Amygdala (tissue), 56 donors: Measurements from ENCODE around the gene ZNF521.

ENCODE experiments used
- DNase-seq, 56 donors: peaks; one replicate each; lab custom pipeline; 2025; lab: John Stamatoyannopoulos, UW

The ZNF521 gene

GRCh38 chr18:25137197-25137472 is 214.8 kb downstream of the ZNF521 start:
- no peak for DNase-seq

GRCh38 chr18:25136416-25137196 is 215.4 kb downstream of the ZNF521 start:
- DNase-seq, result no peak

DNA sequence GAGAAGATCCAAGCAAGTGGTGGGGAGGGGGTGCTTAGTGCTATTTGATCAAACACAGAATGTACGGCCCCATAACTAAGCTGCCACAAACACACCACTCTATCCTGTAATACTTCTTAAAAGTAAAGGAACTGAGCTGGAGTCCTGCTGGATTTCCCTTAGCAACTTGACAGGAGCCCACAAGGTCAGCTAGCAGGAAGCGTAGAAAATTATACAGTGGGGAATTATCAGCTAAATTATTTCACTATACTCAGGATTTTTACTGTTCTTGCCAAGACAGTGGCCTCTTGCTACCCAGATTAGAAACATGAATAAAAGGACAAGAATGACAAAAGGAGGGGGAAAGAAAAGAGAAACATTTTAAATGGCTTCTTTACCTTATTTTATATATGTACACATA is 217.1 kb downstream of the ZNF521 start:
- DNase-seq, result no peak

- DNase-seq, result no peak
Observed at GRCh38 chr18:25133879-25134278, 218.1 kb downstream of the ZNF521 start.

DNA sequence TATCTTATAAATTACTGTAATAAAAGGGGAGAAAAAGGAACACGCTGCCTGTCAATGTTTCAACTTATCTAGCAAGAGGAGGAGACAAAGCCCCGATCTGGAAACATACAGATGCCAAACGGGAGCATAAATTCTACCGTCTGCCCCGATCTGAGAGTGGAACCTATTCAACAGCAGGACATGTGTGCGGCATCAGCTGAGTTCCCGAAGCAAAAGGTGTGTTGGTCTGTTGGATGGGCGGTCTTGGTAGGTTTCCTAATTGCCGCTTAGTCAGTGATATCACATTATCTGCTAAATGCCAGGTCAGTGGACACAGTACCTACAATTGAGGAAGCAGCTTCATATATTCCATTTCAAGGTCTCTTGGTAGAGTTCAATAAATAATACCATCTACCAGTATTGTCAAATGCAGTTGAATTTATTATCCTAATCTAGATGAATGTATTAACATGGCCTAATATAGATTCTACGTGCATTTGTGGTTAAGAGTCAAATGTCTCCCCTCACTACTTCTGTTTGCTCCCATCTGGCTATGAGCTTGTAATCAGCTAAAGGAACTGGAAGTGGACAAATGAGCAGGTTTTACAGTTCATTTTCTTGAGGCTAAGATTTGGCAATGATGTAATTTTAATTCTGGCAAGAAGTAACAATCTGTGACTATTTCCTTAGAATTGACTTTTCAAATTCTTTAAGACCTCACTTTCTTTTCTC is 219.0 kb downstream of the ZNF521 start:
- no peak for DNase-seq

GRCh38 chr18:25126751-25127150 is 225.2 kb downstream of the ZNF521 start:
- DNase-seq, result no peak

- no peak for DNase-seq
Observed at GRCh38 chr18:25125680-25126079, 226.3 kb downstream of the ZNF521 start.

GRCh38 chr18:25123438-25124232 is 228.3 kb downstream of the ZNF521 start:
- no peak for DNase-seq

DNA sequence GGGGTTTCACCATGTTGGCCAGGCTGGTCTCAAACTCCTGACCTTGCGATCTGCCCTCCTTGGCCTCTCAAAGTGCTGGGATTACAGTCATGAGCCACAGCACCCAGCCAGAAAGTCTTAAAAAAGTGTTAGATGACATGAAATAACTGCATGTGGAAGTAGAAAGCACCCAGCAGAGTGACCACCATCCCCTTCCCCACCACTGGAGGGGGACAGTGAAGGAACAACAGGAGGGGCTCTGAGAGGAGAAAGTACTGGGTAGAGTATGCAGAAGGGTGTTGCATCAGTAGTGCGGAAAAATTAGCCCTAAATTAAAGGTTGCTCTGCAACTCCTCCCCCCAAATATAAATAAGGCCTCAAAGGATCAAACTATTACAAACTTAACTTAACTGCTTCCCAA is 230.5 kb downstream of the ZNF521 start:
- DNase-seq, result no peak

GRCh38 chr18:25113566-25113965 is 238.4 kb downstream of the ZNF521 start:
- no peak for DNase-seq

DNA sequence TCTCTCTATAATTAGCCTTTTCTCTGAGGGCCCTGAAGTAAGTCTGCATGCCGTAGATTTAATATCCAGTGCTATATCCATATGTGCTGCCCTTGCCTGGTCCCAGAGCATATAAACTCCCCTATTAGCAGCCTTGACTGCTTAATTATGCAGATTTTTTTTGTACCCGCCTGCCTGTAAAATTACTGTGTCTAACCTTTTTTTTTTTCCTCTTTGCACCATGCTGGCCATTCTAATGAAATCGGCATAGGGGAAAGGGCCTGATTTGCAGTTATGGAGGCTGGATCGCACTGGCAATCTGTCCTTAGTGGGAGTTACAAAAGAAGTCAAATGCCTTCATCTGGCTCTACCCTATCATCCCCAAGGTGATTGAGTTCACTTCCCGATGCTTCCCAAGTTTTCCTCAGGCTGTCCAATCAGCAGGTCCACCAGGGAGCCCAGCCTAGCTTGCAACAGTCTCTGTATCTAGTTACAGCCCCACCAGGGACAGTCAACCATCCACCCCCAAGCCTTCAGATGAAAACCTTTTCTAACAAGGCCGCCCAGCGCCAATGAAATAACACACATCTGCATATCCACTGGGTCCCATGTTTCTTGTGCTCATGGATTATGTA is 239.0 kb downstream of the ZNF521 start:
- no peak for DNase-seq

GRCh38 chr18:25111377-25112288 is 240.3 kb downstream of the ZNF521 start:
- DNase-seq, result no peak

GRCh38 chr18:25109484-25109883 is 242.5 kb downstream of the ZNF521 start:
- DNase-seq, result no peak

- no peak for DNase-seq
Observed at GRCh38 chr18:25103468-25104155, 248.4 kb downstream of the ZNF521 start.

GRCh38 chr18:25102662-25103061 is 249.3 kb downstream of the ZNF521 start:
- no peak for DNase-seq

GRCh38 chr18:25100418-25100817 is 251.5 kb downstream of the ZNF521 start:
- no peak for DNase-seq

DNA sequence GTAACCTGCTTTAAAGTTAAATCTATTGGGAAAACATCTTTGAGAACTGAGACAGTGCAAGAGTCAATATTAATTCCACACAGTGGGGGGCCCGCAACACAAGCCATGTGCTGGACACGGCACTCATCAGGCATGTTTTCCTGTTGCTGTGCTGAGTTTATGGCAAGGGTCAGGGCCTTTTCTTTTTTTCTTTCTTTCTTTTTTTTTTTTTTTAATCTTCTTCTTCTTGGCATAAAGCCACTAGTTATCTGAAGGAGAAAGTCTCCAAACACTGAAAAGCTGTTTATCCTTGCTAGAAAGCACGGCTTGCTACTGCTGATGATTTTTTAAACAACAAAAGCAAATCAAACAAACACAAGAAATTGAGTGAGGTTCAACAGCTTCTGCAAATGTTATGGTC is 252.1 kb downstream of the ZNF521 start:
- no peak for DNase-seq

DNA sequence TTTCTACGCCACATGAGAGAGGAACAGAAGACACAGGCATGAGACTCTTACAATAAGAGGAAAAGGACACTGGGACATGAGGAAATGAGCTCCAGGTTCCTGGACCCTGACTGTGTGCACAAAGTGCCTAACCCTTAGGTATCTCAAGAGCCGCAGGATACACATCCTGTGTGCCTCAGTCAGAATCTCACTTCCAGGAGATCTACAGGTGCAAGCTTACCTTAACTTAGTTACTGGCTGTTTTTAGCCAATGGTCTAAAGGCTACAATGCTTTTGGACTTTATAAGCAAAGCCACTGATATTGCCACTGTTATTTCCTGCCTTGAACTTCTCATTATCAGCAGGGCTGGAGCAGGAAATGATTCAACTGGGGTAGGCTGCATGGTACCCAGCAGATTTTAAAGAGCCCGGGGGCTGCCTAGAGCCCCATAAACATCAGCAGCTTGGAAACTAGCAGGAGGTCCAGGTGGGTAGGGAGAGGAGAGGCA is 254.4 kb downstream of the ZNF521 start:
- DNase-seq, result no peak

GRCh38 chr18:25097057-25097456 is 254.9 kb downstream of the ZNF521 start:
- DNase-seq, result no peak
